OCI-LY7 (cell line): ENCODE measurements around the gene TMEM69.

Source experiments
- EZH2phosphoT487 ChIP-seq: fragments of 200-600 bp; sonication (generic); IDR thresholded peaks from 2 replicates; pipeline ENCODE4 v1.6.1; 2018; ENCODE audit warnings: low read depth, borderline replicate concordance, mild to moderate bottlenecking, mixed run types, antibody characterized with exemption, low read length, moderate library complexity, mixed read lengths
- TF ChIP-seq, protein P1 (sequence below): fragments of 200-600 bp; sonication (generic); conservative IDR thresholded peaks from 2 replicates; pipeline ENCODE4 v1.5.1; 2014; ENCODE audit warnings: mild to moderate bottlenecking, antibody characterized with exemption, low read length, moderate library complexity, mixed read lengths

DNA sequence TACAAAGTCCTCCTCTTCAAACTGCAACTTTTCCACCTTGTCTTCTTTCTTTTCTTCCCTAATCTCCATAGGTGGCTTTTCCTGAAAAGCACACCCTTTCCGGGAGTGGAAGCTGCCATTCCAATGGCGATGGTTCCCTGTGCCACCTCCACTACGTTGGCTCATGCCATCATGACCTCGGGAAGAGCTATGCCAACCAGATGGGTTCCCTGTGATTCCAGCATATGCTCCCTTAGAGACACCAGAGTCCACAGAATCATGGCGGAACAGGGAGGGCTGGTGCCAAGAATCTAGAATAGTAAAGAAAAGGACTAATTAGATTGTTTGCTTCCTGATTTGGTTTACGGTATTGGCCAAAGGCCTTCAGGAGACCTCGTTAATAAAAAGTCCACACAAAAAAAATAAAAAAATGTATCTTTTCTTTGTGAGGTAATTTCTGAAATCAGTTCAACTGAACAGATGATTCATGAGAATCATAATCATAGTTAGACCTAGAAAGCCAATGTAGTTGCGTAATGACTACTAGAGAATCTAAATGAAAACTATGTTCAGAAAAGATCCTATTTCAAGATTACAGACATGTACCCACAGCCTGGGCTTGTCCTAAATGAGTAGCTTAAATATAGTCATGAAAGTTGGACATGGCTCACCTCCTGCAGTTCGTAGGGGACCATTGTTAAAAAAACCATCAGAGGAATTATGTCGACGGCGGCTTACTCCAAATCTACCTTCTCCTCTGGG lies 33.3 kb upstream of the TMEM69 start:
- TF ChIP-seq, protein P1, sequence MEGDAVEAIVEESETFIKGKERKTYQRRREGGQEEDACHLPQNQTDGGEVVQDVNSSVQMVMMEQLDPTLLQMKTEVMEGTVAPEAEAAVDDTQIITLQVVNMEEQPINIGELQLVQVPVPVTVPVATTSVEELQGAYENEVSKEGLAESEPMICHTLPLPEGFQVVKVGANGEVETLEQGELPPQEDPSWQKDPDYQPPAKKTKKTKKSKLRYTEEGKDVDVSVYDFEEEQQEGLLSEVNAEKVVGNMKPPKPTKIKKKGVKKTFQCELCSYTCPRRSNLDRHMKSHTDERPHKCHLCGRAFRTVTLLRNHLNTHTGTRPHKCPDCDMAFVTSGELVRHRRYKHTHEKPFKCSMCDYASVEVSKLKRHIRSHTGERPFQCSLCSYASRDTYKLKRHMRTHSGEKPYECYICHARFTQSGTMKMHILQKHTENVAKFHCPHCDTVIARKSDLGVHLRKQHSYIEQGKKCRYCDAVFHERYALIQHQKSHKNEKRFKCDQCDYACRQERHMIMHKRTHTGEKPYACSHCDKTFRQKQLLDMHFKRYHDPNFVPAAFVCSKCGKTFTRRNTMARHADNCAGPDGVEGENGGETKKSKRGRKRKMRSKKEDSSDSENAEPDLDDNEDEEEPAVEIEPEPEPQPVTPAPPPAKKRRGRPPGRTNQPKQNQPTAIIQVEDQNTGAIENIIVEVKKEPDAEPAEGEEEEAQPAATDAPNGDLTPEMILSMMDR, result no peak
- no peak for TF ChIP-seq EZH2phosphoT487
